HCT116 (cell line): ENCODE measurements around the gene ATM. TPM values are rescaled to one million over a fixed set of nuclear protein-coding genes. Genes with fewer than 3 reads are reported as not detected.

Source experiments
- ATAC-seq: fragments of 200-7000 bp; cut with Tn5 transposase; 2 replicates; pipeline ENCODE4 v1.9.1; 2020; ENCODE audit warnings: mild to moderate bottlenecking, moderate library complexity
- BruUV-seq: library from RNA; stranded (reverse); fragments of 400-500 nt; replicated peaks from 2 replicates; lab custom pipeline; 2021; lab: Mats Ljungman, UMichigan
- CTCF ChIA-PET: fragments of 300-600 bp; sonication (Branson Sonifier 250); formaldehyde crosslinking; loops from one replicate; lab custom pipeline; 2021; ENCODE audit warnings: antibody characterized with exemption; lab: Charles Lee
- POLR2A ChIA-PET: fragments of 300-600, 350-600 bp; sonication (Branson Sonifier 250); formaldehyde crosslinking; loops from one replicate; lab custom pipeline; 2021; ENCODE audit warnings: antibody characterized with exemption; lab: Charles Lee
- RAD21 ChIA-PET, 2 experiments: fragments of 300-600 bp; sonication (Branson Sonifier 250); formaldehyde crosslinking; loops; one replicate each; lab custom pipeline; 2023; ENCODE audit warnings: low total read pairs in 2 of 2; ENCODE audit not compliant: uncharacterized antibody in 2 of 2, unreplicated experiment in 2 of 2, low non-redundant PET in 1 of 2; lab: Charles Lee
- DNase-seq: peaks from one replicate; pipeline ENCODE4 v3.0.0-alpha.2; 2010; ENCODE audit warnings: low read depth, low spot score
- H2AFZ ChIP-seq: fragments of 200-600 bp; shearing (Covaris generic), sonication (generic); 2 replicates; pipeline ENCODE4 v1.6.1; 2017; ENCODE audit warnings: low read depth, mixed run types, mixed read lengths, antibody characterized with exemption, low read length; ENCODE audit not compliant: poor library complexity, severe bottlenecking
- H3K27ac ChIP-seq: 2 replicates; pipeline ENCODE4 v1.5.1; 2012; ENCODE audit warnings: low read depth, low read length
- H3K27me3 ChIP-seq: fragments of 200-600 bp; sonication (generic); 2 replicates; pipeline ENCODE4 v1.6.1; 2016; ENCODE audit warnings: mixed run types, low read length, mixed read lengths; ENCODE audit not compliant: insufficient read depth
- H3K36me3 ChIP-seq, 2 experiments: fragments of 200-500 bp in 1 of 2; fragments of 200-600 bp in 1 of 2; sonication (Bioruptor generic) in 1 of 2; sonication (generic) in 1 of 2; 2 replicates each; pipeline versions ENCODE4 v1.5.1 to v1.6.1; 2014 to 2016; ENCODE audit warnings: low read length in 2 of 2, inconsistent platforms in 1 of 2, mixed read lengths in 1 of 2, mixed run types in 1 of 2; ENCODE audit not compliant: insufficient read depth in 2 of 2, control insufficient read depth in 1 of 2
- H3K4me1 ChIP-seq, 2 experiments: fragments of 200-600 bp in 1 of 2; sonication (generic) in 1 of 2; 2 replicates each; pipeline versions ENCODE4 v1.5.1 to v1.6.1; 2012 to 2017; ENCODE audit warnings: low read length in 2 of 2, inconsistent platforms in 1 of 2, mild to moderate bottlenecking in 1 of 2, mixed read lengths in 1 of 2, mixed run types in 1 of 2, moderate library complexity in 1 of 2; ENCODE audit not compliant: insufficient read depth in 2 of 2, control insufficient read depth in 1 of 2
- H3K4me2 ChIP-seq: fragments of 200-600 bp; sonication (generic); 2 replicates; pipeline ENCODE4 v1.6.1; 2017; ENCODE audit warnings: mixed run types, low read length, mixed read lengths
- H3K4me3 ChIP-seq, 2 experiments: fragments of 200-600 bp in 1 of 2; sonication (generic) in 1 of 2; replicated peaks in 1 of 2; 2 replicates each; pipeline ENCODE4 v1.5.1; 2011 to 2016; ENCODE audit warnings: low read length in 2 of 2, control low read depth in 1 of 2, low read depth in 1 of 2, mild to moderate bottlenecking in 1 of 2, mixed read lengths in 1 of 2, mixed run types in 1 of 2
- H3K79me2 ChIP-seq: fragments of 200-600 bp; sonication (generic); 2 replicates; pipeline ENCODE4 v1.6.1; 2017; ENCODE audit warnings: mild to moderate bottlenecking, mixed run types, low read length, moderate library complexity, mixed read lengths; ENCODE audit not compliant: insufficient read depth
- H3K9ac ChIP-seq: fragments of 200-600 bp; sonication (generic); 2 replicates; pipeline ENCODE4 v1.6.1; 2016; ENCODE audit warnings: low read length, mixed read lengths
- H3K9me2 ChIP-seq: fragments of 200-600 bp; sonication (generic), shearing (Covaris generic); 2 replicates; pipeline ENCODE4 v1.6.1; 2017; ENCODE audit warnings: mixed run types, mild to moderate bottlenecking, moderate library complexity; ENCODE audit not compliant: insufficient read depth
- H3K9me3 ChIP-seq, 2 experiments: fragments of 200-500 bp in 1 of 2; fragments of 200-600 bp in 1 of 2; sonication (Bioruptor generic) in 1 of 2; sonication (generic) in 1 of 2; 2 replicates each; pipeline ENCODE4 v1.6.1; 2014 to 2017; ENCODE audit warnings: low read length in 2 of 2, mixed read lengths in 2 of 2, inconsistent platforms in 1 of 2, low read depth in 1 of 2, mild to moderate bottlenecking in 1 of 2, mixed run types in 1 of 2, moderate library complexity in 1 of 2; ENCODE audit not compliant: control insufficient read depth in 1 of 2, insufficient read depth in 1 of 2
- H4K20me1 ChIP-seq: fragments of 200-600 bp; sonication (generic), shearing (Covaris generic); 2 replicates; pipeline ENCODE4 v1.6.1; 2017; ENCODE audit warnings: mixed run types, mild to moderate bottlenecking, moderate library complexity; ENCODE audit not compliant: insufficient read depth
- CBX3 ChIP-seq: IDR thresholded peaks from 2 replicates; pipeline ENCODE4 v1.6.1; 2012; ENCODE audit warnings: low read depth
- EZH2 ChIP-seq: fragments of 200-600 bp; sonication (generic); IDR thresholded peaks from 2 replicates; pipeline ENCODE4 v1.6.1; 2017; ENCODE audit warnings: antibody characterized with exemption, mixed run types
- POLR2A ChIP-seq: IDR thresholded peaks from 2 replicates; pipeline ENCODE4 v1.7.0; 2011; ENCODE audit warnings: borderline replicate concordance; ENCODE audit not compliant: insufficient read depth, insufficient read length; ENCODE audit errors: extremely low read depth
- SP1 ChIP-seq: IDR thresholded peaks from 2 replicates; pipeline ENCODE4 v1.6.1; 2012; ENCODE audit warnings: low read depth
- SRF ChIP-seq: IDR thresholded peaks from 2 replicates; pipeline ENCODE4 v1.6.1; 2012; ENCODE audit warnings: low read depth
- TCF7L2 ChIP-seq: IDR thresholded peaks from 2 replicates; pipeline ENCODE4 v1.7.0; 2011; ENCODE audit warnings: borderline replicate concordance, inconsistent platforms; ENCODE audit not compliant: insufficient read depth, insufficient read length; ENCODE audit errors: extremely low read depth
- YY1 ChIP-seq: IDR thresholded peaks from 2 replicates; pipeline ENCODE4 v1.6.1; 2011; ENCODE audit warnings: low read length, low read depth, moderate library complexity, mild to moderate bottlenecking; ENCODE audit not compliant: insufficient replicate concordance; ENCODE audit errors: extremely low read depth
- intact Hi-C: fragments of 100-400 bp; cut with micrococcal nuclease; formaldehyde crosslinking; loops from 2 replicates; pipeline ENCODE4 v1.10.0; 2022
- total RNA-seq: library from RNA; stranded (reverse); gene quantifications from one replicate; pipeline ENCODE4 v1.2.1, GENCODE V29; 2021; ENCODE audit not compliant: unreplicated experiment
- TF ChIP-seq, protein P1 (sequence below): IDR thresholded peaks from 2 replicates; pipeline ENCODE4 v1.6.1; 2011; ENCODE audit warnings: mild to moderate bottlenecking, low read length, moderate library complexity; ENCODE audit not compliant: insufficient replicate concordance; ENCODE audit errors: extremely low read depth
- TF ChIP-seq, protein P2 (sequence below): IDR thresholded peaks from 2 replicates; pipeline ENCODE4 v1.6.1; 2012
- TF ChIP-seq, protein P3 (sequence below), 3 experiments: fragments of 200-600 bp in 1 of 3; sonication (generic) in 1 of 3; IDR thresholded peaks in 2 of 3; conservative IDR thresholded peaks in 1 of 3; 2 replicates each; pipeline ENCODE4 v1.5.1; 2012 to 2017; ENCODE audit warnings: low read depth in 2 of 3, low read length in 2 of 3, antibody characterized with exemption in 1 of 3, borderline replicate concordance in 1 of 3, control low read depth in 1 of 3, mild to moderate bottlenecking in 1 of 3, mixed read lengths in 1 of 3, mixed run types in 1 of 3, moderate library complexity in 1 of 3; ENCODE audit not compliant: insufficient read depth in 1 of 3

The ATM gene
- total RNA-seq, 1 experiment from 2014 or later: 32.2 TPM

DNA sequence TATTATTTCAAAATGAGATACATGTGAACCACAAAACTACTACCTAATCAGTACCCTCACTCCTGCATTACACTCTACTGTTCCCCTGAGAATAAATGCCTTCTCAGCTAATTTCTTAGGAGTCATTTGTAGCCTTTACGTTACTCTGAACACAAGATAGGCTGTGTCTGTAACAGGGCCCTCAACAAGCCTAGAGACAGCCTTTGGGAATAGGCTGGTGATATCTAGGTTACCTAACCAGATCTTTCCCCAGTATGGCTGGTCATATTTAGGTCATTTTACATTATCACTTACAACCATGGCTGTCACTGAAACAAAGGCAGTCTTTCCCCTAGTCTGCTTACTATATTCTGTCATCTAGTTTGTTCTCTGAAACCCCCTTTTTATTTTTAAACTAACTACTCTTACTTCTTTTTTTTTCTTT, 14.2 kb downstream of the ATM start:
- Histone ChIP-seq H3K4me1 (no peaks in the 10 kb centered on the region), H3K79me2 (peaks cover 6% of the 10 kb centered on the region; the same call in 1 of the 2 replicates), H2AFZ (no peak overlapping the region), H4K20me1 (no peaks in the 10 kb centered on the region), H3K9me3 (no peaks in the 10 kb centered on the region), H3K9me2 (no peaks in the 10 kb centered on the region), H3K4me2 (no peak overlapping the region), H3K27ac (no peak overlapping the region), H3K9ac (no peak overlapping the region), H3K36me3 (peaks cover 5 to 13% of the 10 kb centered on the region in 2 experiments; a peak in 2 of 4 replicates), H3K27me3 (no peaks in the 10 kb centered on the region), H3K4me3 (no peak overlapping the region)
- TF ChIP-seq SP1: no peak
- TF ChIP-seq YY1: no peak
- TF ChIP-seq POLR2A: no peak
- TF ChIP-seq, protein P1, sequence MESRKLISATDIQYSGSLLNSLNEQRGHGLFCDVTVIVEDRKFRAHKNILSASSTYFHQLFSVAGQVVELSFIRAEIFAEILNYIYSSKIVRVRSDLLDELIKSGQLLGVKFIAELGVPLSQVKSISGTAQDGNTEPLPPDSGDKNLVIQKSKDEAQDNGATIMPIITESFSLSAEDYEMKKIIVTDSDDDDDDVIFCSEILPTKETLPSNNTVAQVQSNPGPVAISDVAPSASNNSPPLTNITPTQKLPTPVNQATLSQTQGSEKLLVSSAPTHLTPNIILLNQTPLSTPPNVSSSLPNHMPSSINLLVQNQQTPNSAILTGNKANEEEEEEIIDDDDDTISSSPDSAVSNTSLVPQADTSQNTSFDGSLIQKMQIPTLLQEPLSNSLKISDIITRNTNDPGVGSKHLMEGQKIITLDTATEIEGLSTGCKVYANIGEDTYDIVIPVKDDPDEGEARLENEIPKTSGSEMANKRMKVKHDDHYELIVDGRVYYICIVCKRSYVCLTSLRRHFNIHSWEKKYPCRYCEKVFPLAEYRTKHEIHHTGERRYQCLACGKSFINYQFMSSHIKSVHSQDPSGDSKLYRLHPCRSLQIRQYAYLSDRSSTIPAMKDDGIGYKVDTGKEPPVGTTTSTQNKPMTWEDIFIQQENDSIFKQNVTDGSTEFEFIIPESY: no peak
- TF ChIP-seq, protein P2, sequence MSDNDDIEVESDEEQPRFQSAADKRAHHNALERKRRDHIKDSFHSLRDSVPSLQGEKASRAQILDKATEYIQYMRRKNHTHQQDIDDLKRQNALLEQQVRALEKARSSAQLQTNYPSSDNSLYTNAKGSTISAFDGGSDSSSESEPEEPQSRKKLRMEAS: no peak
- TF ChIP-seq, protein P3, sequence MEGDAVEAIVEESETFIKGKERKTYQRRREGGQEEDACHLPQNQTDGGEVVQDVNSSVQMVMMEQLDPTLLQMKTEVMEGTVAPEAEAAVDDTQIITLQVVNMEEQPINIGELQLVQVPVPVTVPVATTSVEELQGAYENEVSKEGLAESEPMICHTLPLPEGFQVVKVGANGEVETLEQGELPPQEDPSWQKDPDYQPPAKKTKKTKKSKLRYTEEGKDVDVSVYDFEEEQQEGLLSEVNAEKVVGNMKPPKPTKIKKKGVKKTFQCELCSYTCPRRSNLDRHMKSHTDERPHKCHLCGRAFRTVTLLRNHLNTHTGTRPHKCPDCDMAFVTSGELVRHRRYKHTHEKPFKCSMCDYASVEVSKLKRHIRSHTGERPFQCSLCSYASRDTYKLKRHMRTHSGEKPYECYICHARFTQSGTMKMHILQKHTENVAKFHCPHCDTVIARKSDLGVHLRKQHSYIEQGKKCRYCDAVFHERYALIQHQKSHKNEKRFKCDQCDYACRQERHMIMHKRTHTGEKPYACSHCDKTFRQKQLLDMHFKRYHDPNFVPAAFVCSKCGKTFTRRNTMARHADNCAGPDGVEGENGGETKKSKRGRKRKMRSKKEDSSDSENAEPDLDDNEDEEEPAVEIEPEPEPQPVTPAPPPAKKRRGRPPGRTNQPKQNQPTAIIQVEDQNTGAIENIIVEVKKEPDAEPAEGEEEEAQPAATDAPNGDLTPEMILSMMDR (IDR thresholded peaks at IDR 0.05 in 2 of 3, conservative IDR thresholded peaks at IDR 0.05 in 1 of 3; ENCODE audit: borderline replicate concordance in 1 of 3, insufficient read depth in 1 of 3, low read depth in 2 of 3, low read length in 2 of 3): no peak
- no peak for TF ChIP-seq SRF
- no peak for TF ChIP-seq TCF7L2
- no peak for TF ChIP-seq EZH2
- no peak for TF ChIP-seq CBX3
- ATAC-seq: no peak
- intact Hi-C loops: no loop called here
- DNase-seq: no peak
- BruUV-seq: no TSS peak
- ChIA-PET POLR2A (no interaction called here), RAD21 (no interaction called here), CTCF (interaction anchor here (1.1 kb wide), 1 partner anchor 14 kb away, joined by 7 read pairs; the partner anchor contains the start of genes ATM and NPAT)
